Colon (tissue), 2 donors: ENCODE results near the gene MAP7.
"Not testable (repeated sequence)": the region's sequence is repeated elsewhere in the genome, so short reads cannot be mapped to it uniquely, and the experiment has no call there.

Experiments used
- FAIRE-seq: peaks from 2 replicates; lab custom pipeline; 2012; peaks lifted over from hg19 to GRCh38; lab: Jason Lieb, UNC
- donor health status: control.
- donor health status: control.

Gene MAP7

DNA sequence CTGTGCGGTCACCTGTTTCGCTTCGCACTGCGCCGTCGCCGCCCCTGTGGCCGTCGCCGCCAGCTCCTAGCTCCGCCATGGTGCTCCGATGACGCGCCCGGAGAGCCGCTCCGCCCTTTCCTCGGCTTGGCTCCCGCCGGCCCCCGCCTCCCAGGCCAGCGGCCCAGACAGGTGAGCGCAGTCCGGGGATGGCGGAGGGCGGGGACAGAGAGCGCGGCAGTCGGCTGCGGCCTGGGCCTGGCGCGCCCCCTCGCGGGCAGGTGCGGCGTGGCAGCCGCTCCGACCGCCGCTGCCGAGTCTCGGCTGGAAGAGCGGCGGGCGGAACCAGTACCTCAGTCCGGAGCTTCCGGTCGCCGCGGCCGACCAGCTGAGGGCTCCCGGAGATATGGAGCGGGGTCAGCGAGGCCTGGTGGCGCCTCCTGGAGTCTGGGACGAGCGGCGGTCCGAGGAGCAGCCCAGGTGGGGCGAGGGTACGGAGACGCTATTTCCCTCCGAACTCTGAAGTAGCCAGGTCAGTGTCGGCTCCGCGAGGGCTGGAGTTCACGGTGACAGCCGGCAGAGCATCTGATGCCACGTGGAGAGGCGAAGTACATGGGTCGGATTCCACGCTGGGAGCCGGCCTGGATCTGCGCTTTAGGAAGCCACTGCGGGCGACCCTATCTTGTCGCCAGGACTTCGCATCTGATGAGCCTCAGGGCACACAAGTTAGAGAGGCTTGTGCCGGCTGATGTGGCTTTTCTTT lies at the start of gene MAP7:
Gene MAP7 (minus strand): TSS at position 93 of the 742 bp plus-strand sequence. CDS start 14 bp downstream, at position 79.
- FAIRE-seq, result no peak

DNA sequence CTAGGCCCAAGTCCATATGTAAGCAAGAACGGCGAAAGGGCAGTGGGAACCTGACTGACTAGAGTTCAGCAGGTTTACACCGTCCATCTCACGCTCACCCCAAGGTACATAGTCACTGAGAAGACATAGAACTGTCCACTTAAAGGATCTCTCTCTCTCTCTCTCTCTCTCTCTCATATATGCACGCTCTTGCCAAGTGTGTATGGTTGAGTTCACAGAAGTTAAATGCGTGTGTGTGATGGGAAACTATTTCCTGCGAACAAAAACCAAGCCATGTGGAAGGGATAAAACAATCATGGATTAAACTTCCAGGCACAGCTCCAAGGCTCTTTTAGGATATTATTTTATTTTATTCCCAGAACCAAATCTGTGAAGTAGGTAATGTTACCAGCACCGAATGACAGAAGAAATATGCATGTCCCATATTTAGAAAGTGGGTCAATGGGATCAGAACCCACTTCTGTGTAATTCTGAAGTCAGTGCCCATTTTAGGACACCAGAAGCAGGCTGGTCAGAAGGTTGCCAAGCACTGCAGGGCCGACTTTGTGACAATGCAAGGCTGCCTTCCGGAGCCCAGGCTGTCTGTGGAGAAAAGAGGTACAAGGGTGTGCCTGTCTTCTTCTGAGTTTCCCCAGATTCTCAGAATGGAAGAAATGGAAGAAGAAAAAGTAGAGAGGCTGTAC lies 49.2 kb upstream of the MAP7 start:
- FAIRE-seq, result no peak

DNA sequence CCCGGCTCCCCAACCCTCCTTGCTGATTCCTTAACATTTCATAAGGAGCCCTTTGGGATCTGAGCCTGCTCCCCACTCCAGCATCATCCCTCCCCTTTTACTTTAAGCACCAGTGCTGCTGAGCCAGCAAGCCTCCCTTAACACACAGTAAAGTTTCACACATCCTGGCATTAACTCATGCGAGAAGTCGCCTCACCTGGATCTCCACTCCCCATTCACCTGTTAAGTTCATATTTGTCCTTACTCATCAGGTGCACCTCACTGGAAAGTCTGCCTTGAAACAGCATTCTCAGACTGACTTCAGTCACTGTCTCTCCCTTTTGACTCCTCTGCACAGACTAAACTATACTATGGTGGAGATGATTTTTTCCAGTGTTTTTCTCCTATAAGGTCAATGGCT lies 47.8 kb upstream of the MAP7 start:
- FAIRE-seq, result no peak

DNA sequence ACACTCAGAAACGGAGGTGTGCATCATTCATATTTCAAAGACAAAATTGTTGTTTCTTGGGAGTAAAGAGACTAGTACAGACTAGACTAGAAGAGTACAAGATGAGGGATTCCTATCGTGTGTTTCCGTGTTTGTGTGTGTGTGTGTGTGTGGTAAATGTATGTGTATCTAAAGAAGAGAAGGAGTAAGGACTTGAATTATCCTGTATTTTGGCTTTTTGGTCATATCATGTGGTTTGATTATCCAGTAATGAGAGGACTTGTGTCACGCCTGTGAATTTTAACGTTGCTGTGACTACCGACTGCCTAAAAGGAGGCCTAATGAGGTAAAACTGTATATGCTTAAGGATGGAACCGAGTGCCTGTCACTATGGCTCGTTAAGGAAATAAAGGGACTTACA lies 44.4 kb upstream of the MAP7 start:
- no peak for FAIRE-seq

DNA sequence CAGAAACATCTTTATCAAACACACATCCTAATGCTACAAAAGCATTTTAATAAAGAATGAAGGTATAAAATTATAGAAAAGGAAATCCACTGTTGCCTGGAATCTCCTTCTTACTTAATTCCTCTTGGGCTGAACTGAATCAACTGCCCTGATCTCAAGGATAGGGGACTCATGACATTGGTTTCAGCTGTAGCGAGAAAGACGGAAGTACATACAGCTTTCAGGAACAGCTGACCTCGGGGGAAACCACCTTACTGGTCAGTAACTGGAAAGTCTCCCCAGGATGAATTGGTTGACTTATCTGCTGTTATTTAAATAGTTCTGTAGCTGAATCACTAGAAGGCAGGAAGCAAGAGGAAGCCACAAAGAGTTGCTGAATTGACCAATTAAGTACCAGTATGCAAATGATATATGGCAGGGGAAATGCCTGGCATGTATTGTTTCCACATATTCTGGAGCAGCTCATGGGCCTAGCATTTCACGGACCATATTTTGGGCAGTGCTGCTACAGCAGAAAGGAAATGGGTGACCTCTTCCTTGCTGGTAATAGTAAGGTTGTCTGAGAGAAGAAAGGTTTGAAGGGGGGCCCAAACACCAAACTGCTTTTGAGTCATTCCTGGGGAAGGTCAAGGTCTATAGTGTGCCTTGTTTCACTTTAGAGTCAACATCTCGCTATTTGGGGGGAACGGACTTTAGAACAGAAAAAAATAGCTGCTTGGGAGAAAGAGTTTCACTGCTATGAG lies 43.7 kb upstream of the MAP7 start:
- FAIRE-seq, result no peak

DNA sequence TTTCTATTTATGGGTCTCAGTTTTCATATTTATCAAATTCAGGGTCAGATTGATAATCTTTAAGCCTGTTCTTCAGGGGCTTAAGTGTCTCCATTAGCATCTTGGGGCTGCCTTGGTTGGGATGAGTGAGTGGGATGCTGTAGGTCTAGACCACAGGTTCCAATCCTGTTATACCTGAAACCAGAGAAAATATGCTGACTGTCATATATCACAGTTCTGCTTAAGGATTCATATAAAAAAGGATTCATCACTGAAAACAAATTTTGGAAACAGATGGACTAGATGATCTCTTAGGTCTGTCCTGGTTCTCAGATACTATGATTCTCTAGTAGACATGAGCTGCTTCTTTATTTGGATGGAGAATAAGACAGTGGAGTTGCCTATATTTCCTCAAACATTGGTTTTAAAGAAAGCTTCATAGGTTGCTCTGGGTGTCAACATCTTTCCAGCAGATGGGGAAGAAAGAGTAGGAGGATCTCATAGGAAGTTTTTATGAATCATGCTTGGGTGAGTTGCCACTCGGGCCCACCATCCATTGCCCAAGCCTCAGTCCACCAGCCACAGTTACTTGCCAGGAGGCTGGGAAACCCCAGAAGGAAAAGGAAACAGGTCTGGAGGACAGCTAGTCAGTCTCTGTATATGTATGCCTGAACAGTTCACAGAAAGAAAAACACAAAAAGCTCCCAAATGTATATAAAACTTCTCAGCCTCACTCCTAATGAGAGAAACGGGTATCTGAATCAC lies 42.9 kb upstream of the MAP7 start:
- no peak for FAIRE-seq

DNA sequence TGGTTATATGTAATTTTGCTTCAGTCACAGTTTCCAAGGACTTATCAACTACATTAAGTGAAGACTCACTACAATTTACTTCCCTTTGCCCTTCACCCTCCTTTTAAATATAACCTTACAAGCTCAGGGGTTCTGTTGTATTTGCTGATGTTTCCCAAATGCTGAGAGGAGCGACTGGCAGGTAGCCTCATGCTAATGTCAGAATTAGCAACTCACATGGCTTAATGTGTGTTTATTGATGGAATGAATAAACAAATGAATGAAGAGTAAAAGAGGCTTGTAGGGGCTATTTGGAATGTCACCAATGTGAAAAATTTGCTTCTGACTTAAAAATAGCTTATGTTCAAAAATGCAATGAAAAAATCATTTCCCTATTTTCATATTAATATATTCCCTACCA lies 41.4 kb upstream of the MAP7 start:
- FAIRE-seq, result no peak

DNA sequence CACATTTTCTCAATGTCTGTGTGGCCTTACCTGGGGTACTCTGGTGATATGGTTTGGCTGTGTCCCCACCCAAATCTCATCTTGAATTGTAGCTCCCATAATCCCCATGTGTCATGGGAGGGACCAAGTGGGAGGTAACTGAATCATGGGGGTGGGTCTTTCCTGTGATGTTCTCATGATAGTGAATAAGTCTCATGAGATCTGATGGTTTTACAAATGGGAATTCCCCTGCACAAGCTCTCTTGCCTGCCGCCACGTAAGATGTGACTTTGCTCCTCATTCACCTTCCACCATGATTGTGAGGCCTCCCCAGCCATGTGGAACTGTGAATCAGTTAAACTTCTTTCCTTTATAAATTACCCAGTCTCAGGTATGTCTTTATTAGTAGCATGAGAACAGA lies 40.6 kb upstream of the MAP7 start:
- FAIRE-seq, result not testable (repeated sequence)

DNA sequence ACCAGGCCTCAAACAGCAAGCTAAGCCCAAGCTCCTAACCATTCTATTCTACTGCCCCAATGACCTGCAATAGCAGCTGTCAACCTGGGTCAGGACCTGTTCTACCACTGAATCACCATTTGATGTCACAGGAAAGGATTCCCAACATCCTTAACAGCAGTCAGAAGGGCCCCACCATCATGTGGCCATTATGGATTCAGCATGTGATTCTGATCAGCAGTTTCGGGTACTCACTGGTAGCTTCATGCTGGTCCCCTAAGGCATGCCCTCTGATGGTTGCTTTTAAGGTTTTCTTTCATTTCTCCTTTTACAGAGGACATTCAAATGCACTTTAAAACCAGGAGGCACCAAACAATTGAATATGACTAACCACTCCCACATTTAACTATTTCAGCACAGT lies 37.3 kb upstream of the MAP7 start:
- FAIRE-seq, result no peak

DNA sequence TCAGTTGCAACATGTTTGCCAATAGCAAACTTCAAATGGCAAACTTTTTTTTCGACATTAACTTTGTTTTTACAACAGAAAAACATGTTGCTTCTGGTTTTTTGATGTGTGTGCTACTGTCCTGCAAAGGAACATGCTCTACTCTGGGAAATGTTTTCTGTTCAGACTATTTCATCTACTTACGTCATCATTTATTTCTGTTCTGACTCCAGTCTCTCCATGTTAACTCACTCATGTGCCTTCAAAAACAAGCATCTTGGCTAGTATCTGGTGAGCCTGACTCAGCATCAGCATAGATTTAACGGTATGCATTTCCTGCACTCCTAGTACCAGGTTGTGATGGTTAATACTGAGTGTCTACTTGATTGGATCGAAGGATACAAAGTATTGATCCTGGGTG lies 36.1 kb upstream of the MAP7 start:
- FAIRE-seq, result no peak

DNA sequence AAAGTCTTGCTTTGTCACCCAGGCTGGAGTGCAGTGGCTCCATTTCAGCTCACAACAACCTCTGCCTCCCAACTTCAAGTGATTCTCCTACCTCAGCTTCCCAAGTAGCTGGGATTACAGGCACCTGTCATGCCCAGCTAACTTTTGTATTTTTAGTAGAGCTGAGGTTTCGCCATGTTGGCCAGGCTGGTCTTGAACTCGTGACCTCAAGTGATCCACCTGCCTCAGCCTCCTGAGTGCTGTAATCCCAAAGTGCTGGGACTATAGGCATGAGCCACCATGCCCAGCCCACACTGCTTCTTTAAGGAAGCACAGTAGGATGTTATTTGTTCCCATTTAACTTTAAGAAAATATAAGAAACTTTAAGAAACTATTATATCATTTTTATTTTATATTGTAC lies 35.3 kb upstream of the MAP7 start:
- FAIRE-seq, result not testable (repeated sequence)

DNA sequence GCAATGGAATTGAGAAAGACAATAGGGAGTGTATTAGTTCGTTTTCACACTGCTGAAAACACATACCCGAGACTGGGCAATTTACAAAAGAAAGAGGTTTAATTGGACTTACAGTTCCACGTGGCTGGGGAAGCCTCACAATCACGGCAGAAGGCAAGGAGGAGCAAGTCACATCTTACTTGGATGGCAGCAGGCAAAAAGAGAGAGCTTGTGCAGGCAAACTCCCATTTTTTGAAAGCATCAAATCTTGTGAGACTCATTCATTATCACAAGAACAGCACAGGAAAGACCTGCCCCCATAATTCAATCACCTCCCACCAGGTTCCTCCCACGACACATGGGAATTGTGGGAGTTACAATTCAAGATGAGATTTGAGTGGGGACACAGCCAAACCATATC lies 34.1 kb upstream of the MAP7 start:
- not testable (repeated sequence) for FAIRE-seq

DNA sequence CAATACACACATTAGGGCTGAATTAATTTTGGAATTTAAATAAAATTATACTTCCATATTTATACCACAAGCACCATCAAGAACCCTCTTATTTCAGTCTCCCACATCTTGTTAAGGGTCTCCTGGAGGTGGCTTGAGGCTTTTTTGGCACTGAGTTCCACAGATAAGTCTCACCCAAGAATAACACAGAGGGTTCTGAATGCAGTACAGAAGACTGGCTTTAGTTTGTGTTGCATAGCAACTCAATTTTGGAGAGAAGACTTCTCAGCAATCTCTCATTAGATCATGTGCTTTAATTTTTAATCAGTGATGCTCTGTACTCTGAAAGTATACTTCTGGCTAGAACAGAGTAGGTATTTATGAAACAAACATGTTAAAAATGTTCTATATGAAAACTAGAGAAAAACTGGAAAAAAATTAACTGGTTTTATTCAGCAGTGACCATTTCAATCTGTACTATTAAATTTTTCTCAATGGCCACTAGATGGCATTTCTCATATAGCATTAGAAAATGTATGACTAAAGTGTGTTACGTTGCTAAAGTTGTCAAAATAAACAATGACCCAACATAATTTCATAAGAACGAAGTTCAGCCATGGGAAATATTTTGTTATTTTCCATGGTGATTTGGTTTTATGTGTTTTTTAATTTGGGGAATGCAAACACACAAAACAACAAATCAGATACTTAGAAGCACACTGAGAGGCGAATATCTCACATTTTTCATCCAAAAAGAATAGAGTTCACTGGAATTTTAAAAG lies 32.7 kb upstream of the MAP7 start:
- peak; percentile 53 for FAIRE-seq

DNA sequence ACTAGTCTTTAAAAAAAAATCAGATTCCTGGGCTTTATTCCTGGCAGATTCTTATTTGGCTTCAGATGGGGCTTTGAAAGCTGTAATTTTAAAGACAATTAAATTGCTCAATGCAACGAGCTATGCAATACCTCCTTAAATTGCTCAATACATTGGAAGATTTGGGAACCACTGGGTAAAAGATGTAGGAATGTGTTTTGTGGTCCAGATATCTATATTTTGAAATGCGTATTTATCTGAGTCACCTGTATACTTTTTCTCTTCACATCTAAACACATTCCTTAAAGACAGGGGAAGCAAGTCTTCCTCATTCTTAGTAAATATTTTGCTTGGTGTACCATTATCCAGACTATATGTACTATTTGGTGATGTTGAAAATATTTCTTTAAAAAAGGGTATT lies 29.6 kb upstream of the MAP7 start:
- no peak for FAIRE-seq

DNA sequence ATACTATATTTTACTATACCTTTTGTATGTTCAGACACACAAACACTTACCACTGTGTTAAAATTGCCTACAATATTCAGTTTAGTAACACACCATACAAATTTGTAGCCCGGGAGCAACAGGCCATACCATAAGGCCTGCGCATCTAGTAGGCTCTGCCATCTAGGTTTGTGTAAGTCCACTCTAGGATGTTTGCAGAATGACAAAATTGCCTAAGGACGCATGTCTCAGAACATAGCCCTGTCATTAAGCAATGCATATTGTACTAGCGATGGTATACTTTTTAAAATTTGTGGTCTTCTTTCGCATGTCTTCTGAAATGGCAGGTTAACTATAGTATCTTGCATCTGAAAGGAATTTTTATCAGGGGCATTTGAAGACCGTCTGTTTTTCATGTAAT lies 26.6 kb upstream of the MAP7 start:
- FAIRE-seq, result no peak

DNA sequence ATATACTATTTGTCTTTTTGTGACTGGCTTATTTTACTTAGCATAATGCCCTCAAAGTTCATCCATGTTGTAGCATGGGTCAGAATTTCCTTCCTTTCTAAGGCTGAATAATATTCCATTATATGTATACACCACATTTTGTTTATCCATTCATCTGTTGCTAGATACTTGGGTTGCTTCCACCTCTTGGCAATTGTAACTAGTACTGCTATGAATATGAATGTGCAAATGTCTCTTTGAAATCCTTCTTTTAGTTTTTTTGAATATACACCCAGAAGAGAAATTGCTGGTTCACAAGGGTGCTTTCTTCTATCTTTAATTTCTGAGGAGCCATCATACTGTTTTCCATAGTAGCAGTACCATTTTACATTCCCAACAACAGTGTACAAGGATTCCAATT lies 21.3 kb upstream of the MAP7 start:
- no peak for FAIRE-seq

DNA sequence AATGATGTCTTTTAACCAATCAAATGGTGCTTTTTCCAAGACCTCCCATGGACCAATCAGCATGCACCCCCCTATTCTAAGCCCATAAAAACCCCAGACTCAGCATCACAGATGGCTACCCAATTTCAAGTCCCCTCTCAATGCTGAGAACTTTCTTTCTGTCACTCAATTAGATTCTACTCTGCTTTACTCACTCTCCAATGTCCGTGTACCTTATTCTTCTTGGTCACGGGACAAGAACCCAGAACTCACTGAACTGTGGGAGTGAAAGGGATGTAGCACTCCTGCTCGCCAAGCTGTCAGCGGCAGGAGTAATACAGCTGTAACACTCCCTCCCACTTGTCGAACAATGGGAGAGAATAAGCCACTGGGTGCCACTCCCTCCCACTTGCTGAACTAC lies 20.8 kb upstream of the MAP7 start:
- FAIRE-seq, result no peak

DNA sequence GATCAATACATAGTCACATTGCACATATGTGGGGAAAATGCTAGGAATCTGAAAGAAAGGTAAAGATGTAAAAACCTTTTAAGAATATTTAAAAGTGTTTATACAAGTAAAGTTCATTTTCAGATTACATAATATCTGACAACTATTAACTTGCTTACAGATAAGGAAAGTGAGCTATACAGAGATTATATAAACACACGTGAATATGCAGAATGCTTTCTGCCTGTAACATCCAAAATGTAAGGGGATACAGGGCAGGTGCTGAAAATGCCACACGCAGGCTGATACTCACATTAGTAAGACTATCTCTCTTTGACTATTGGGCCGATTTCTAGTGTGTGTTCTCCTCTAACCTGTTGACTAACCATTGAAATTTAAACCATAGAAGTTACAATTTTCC lies 17.9 kb upstream of the MAP7 start:
- FAIRE-seq, result peak; percentile 58

DNA sequence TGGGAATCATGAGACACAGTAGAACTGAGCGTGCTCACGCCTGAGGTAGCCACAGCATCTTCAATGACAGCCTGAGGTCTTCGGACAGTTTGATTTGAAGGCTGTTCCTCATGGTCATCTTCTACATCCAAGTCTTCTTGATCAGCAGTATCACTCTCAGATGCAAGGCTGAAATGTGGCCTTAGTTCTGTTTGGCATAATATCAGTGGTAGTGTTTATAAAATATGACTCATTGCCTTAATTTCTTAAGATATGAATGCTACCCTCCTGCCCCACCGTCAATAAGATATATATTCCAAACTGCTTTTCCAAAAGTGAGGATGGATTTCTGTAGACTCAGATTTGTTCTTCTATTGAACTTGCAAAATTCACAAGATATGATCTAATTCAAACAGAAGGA lies 17.5 kb upstream of the MAP7 start:
- FAIRE-seq, result no peak

DNA sequence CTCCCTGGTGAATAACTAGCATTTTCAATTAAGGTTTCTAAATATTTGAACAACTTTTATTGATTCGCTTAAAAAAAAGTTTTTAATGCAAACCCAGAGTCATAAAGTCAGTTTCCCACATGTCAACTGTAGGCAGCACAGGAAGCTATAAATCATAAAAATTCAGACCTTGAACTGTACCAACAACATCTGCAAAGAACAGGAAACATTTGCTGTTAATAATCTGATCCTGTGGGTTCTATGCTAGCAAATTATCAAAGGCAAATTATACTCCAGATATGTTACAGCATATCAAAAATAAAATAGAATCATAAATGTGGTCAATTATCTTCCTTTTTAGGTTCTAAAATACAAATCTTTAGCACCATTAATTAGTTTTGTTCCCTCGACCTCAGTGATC lies 16.6 kb upstream of the MAP7 start:
- peak; percentile 69 for FAIRE-seq

DNA sequence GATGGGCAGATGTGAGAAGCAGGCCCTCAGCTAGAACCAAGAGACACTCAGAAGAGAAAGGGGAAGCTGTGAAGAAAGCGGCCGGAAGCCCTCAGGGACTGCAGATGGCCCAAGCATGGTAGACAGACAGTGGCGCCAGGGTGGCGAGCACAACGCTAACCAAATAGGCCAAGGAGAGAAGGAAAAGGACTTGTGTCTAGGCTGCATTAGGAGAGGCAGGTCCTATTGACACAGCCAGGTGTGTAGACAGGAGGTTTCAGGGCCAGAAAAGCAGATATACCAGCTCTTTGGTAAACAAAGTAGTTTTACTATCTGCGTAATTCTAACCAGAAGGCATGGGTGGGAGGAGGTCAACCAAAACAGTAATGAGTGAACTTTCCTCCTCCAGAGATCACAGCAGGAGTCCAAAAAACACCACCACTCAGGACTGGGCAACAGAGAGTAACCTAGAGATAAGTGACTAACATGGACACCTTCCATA lies 15.8 kb upstream of the MAP7 start:
- no peak for FAIRE-seq

DNA sequence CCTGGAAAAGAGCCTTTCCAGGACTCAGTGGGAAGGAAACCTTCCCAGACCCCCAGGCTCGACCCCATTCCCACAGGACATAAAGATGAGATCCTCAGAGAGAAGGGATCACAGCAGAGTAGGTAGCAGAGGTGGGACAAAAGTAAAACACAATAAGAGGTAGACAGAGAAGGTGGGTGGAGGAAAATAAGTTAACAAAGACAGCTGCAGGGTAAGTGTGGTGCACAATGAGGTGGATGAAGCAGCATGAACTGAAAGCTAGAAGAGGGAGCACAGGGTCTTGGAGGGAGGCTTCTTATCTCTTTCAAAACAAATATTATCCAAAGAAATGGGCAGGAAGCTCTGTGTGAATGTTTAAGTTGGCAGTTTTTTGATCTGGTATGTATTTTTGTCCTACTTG lies 14.0 kb upstream of the MAP7 start:
- no peak for FAIRE-seq
